Esophagus muscularis mucosa (tissue), 4 donors: ENCODE data around the gene ABCC6. TPM values are rescaled to one million over a fixed set of nuclear protein-coding genes. Genes with fewer than 3 reads are reported as not detected.
A peak's percentile ranks its signal among the peaks of the same experiment; 100 is the strongest.

Experiments
- DNase-seq: peaks from one replicate; pipeline ENCODE4 v3.0.0-alpha.2; 2017; ENCODE audit errors: extremely low spot score
- H3K27ac ChIP-seq, 4 donors: fragments of 200-600 bp; sonication (generic); replicated peaks in 1 of 4; 1 replicate in 3 of 4; 2 replicates in 1 of 4; pipeline ENCODE4 v1.5.1; 2016 to 2019; ENCODE audit warnings: mild to moderate bottlenecking in 1 of 4
- H3K27me3 ChIP-seq, 4 donors: fragments of 200-600 bp; sonication (generic); one replicate each; pipeline versions ENCODE4 v1.5.1 to v1.6.0; 2016 to 2019
- H3K36me3 ChIP-seq, 4 donors: fragments of 200-600 bp; sonication (generic); one replicate each; pipeline ENCODE4 v1.5.1; 2016 to 2019
- H3K4me1 ChIP-seq, 4 donors: fragments of 200-600 bp; sonication (generic); one replicate each; pipeline ENCODE4 v1.5.1; 2016 to 2019
- H3K4me3 ChIP-seq, 4 donors: fragments of 200-600 bp; sonication (generic); 1 replicate in 2 of 4; 2 replicates in 2 of 4; pipeline ENCODE4 v1.5.1; 2016 to 2019; ENCODE audit warnings: mild to moderate bottlenecking in 4 of 4, moderate library complexity in 1 of 4
- H3K9me3 ChIP-seq, 4 donors: fragments of 200-600 bp; sonication (generic); 1 replicate in 3 of 4; 2 replicates in 1 of 4; pipeline ENCODE4 v1.5.1; 2016 to 2019
- EP300 ChIP-seq: sonication (generic); formaldehyde crosslinking; IDR thresholded peaks from one replicate; pipeline ENCODE4 v1.6.1; 2017; ENCODE audit warnings: antibody characterized with exemption
- POLR2A ChIP-seq: fragments of 450-650 bp; IDR thresholded peaks from one replicate; pipeline ENCODE4 v1.6.1; 2017; ENCODE audit warnings: antibody characterized with exemption, moderate library complexity, mild to moderate bottlenecking, low read depth
- POLR2AphosphoS5 ChIP-seq, 2 donors: sonication (generic); formaldehyde crosslinking; IDR thresholded peaks; one replicate each; pipeline ENCODE4 v1.6.1; 2017; ENCODE audit warnings: antibody characterized with exemption in 2 of 2
- WGBS: methylation state at CpG from one replicate; pipeline ENCODE4 v1.1.5; 2018; 5-methylcytosine and 5-hydroxymethylcytosine counted together
- intact Hi-C: fragments of 100-400 bp; cut with DNase I; formaldehyde crosslinking; loops from one replicate; pipeline ENCODE4 v1.15.1; 2023
- total RNA-seq, 4 donors: library from RNA; depleted of rRNA; stranded (reverse); fragments of >200 nt; gene quantifications; one replicate each; pipeline versions ENCODE4 v1.1.0 to v1.2.1, GENCODE V29; 2016
- TF ChIP-seq, protein P1 (sequence below), 3 experiments: fragments of 200-600 bp in 2 of 3; fragments of 450-650 bp in 1 of 3; sonication (generic) in 2 of 3; IDR thresholded peaks; one replicate each; pipeline ENCODE4 v1.5.1; 2017 to 2019; ENCODE audit warnings: antibody characterized with exemption in 3 of 3, mild to moderate bottlenecking in 2 of 3, moderate library complexity in 1 of 3

Gene ABCC6
- total RNA-seq, 4 donors from 2014 or later, result 0.17 to 0.83 (median 0.36) TPM

DNA sequence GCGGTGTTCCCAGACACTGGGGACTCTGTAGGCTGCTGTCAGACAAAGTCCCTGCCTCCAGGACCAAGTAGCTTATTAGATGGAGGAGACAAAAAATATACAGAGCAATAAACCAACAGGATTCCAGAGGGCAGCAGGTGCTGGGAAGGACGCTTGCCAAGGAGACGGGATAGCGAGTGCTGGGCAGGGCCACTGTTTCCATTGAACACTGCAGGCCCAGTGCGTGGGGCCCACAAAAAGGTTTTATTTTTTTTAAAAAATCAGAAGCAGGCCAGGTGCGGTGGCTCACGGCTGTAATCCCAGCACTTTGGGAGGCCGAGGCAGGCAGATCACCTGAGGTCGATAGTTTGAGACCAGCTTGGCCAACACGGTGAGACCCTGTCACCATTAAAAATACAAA lies 84.2 kb downstream of the ABCC6 start:
- no peak for DNase-seq
- 93% methylated on average over 10 of the region's 10 CpGs for WGBS
- Histone ChIP-seq H3K27ac (no peak overlapping the region), H3K4me1 (peaks cover 0 to 12% (median 8%) of the 10 kb centered on the region in 4 donors), H3K36me3 (peaks cover 91 to 100% (median 94%) of the 10 kb centered on the region in 4 donors), H3K4me3 (no peak overlapping the region), H3K9me3 (no peaks in the 10 kb centered on the region), H3K27me3 (no peaks in the 10 kb centered on the region)
- intact Hi-C loops, result no loop called here
- no peak for TF ChIP-seq POLR2AphosphoS5 (IDR thresholded peaks at IDR 0.05)
- TF ChIP-seq, protein P1, sequence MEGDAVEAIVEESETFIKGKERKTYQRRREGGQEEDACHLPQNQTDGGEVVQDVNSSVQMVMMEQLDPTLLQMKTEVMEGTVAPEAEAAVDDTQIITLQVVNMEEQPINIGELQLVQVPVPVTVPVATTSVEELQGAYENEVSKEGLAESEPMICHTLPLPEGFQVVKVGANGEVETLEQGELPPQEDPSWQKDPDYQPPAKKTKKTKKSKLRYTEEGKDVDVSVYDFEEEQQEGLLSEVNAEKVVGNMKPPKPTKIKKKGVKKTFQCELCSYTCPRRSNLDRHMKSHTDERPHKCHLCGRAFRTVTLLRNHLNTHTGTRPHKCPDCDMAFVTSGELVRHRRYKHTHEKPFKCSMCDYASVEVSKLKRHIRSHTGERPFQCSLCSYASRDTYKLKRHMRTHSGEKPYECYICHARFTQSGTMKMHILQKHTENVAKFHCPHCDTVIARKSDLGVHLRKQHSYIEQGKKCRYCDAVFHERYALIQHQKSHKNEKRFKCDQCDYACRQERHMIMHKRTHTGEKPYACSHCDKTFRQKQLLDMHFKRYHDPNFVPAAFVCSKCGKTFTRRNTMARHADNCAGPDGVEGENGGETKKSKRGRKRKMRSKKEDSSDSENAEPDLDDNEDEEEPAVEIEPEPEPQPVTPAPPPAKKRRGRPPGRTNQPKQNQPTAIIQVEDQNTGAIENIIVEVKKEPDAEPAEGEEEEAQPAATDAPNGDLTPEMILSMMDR (IDR thresholded peaks at IDR 0.05), result no peak
- TF ChIP-seq EP300, result no peak
- no peak for TF ChIP-seq POLR2A

DNA sequence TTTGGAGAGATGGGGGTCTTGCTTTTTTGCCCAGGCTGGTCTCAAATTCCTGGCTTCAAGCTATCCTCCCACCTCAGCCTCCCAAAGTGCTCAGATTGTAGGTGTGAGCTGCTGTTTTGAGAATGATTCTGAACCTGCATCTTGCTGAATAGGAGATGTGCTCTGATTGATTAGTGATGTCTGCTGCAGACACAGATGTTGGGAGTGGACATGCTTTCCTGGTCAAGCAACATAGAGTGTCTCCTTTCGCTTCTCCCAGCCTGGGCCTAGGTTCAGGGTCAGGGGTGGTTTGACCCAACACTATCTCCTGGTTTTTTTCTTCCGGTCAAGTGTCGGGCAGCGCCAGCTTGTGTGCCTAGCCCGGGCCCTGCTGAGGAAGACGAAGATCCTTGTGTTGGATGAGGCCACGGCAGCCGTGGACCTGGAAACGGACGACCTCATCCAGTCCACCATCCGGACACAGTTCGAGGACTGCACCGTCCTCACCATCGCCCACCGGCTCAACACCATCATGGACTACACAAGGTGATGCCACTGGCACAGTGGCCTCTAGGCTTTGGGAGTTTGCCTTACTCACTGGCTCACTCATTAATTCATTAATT lies 85.2 kb downstream of the ABCC6 start:
- DNase-seq, result no peak
- intact Hi-C loops, result no loop called here

DNA sequence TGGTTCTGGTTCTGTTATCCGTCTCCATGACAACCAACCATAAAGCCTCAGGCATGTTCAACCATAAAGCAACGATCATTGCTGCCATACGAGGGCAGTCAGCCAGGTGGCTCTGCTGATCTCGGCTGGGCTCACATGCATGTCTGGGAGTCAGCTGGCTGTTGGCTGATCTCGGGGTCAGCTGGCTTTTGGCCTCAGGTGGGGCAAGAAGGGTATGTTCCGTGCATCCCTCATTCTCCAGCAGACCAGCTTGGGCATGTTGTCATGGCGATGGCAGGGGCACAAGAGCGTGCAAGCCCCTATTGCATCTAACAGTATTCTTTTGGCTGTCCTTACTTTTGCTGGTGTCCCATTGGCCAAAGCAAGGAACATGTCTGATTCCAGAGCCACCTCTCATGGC lies 86.2 kb downstream of the ABCC6 start:
- intact Hi-C loops, result no loop called here
- no peak overlapping the region for H3K4me3 ChIP-seq
- H3K4me1 ChIP-seq, result peaks cover 0 to 17% (median 14%) of the 10 kb centered on the region in 4 donors
- H3K36me3 ChIP-seq, result peaks cover 85 to 100% (median 97%) of the 10 kb centered on the region in 4 donors
- H3K9me3 ChIP-seq, result no peaks in the 10 kb centered on the region
- peak overlapping the region in 1 of 4 donors; percentile 21 for H3K27ac ChIP-seq
- WGBS, result 61% methylated on average over 7 of the region's 8 CpGs
- H3K27me3 ChIP-seq, result no peaks in the 10 kb centered on the region
- no peak for DNase-seq
- TF ChIP-seq, protein P1 (IDR thresholded peaks at IDR 0.05), result no peak
- no peak for TF ChIP-seq POLR2A
- no peak for TF ChIP-seq EP300
- no peak for TF ChIP-seq POLR2AphosphoS5 (IDR thresholded peaks at IDR 0.05)

More for the DNA sequence above, 85.2 kb downstream of the ABCC6 start:
- WGBS, result 97% methylated on average over 13 of the region's 15 CpGs
- H3K4me1 ChIP-seq, result peaks cover 0 to 13% (median 11%) of the 10 kb centered on the region in 4 donors
- peaks cover 92 to 100% (median 97%) of the 10 kb centered on the region in 4 donors for H3K36me3 ChIP-seq
- H3K9me3 ChIP-seq, result no peaks in the 10 kb centered on the region
- H3K27me3 ChIP-seq, result no peaks in the 10 kb centered on the region
- TF ChIP-seq, protein P1 (IDR thresholded peaks at IDR 0.05), result no peak
- TF ChIP-seq POLR2AphosphoS5 (IDR thresholded peaks at IDR 0.05) (no peak), POLR2A (no peak), EP300 (no peak)
- no peak overlapping the region for H3K27ac ChIP-seq
- H3K4me3 ChIP-seq, result no peak overlapping the region

DNA sequence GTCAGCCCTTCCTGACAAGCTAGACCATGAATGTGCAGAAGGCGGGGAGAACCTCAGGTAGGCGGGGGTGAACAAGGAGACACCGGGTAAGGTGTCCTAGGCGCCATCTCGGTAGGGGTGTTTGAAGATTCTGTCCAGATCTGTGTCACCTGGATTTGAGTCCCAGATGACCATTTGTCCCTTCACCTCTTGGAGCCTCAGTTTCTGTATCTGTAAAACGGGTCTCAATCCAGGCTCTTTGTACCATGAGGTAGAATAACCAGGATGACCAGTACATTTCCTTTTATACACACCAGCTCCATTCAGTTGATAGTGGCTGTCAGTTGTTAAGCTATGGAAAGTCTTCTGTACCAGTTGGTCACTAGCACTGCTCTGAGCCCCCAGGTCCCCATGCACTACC lies 86.7 kb downstream of the ABCC6 start:
- Histone ChIP-seq H3K4me1 (peaks cover 0 to 17% (median 11%) of the 10 kb centered on the region in 4 donors), H3K36me3 (peaks cover 85 to 100% (median 97%) of the 10 kb centered on the region in 4 donors)

More for the DNA sequence above, 86.7 kb downstream of the ABCC6 start:
- TF ChIP-seq EP300 (no peak), POLR2AphosphoS5 (IDR thresholded peaks at IDR 0.05) (no peak), POLR2A (no peak)
- TF ChIP-seq, protein P1 (IDR thresholded peaks at IDR 0.05), result no peak
- DNase-seq, result no peak
- Histone ChIP-seq H3K27me3 (no peaks in the 10 kb centered on the region), H3K27ac (peak overlapping the region in 1 of 4 donors; percentile 21), H3K9me3 (no peaks in the 10 kb centered on the region), H3K4me3 (no peak overlapping the region)
- WGBS, result 100% methylated on average over 6 of the region's 6 CpGs
- intact Hi-C loops, result no loop called here
